ENCODE data around the gene OR10AD1. TPM values are rescaled to one million over a fixed set of nuclear protein-coding genes. Genes with fewer than 3 reads are reported as not detected.

The OR10AD1 gene
- total and polyA plus RNA-seq, 9 of the 15 experiments (the other 6 are each of a cell fraction or from before 2014, with no cell fraction given): not detected

- H4K20me1 ChIP-seq (replicated peaks; ENCODE audit: control insufficient read depth, insufficient read depth, low read length): no peaks in the 10 kb centered on the region
- no peak overlapping the region for H3K4me3 ChIP-seq
- H3K4me1 ChIP-seq (replicated peaks in 1 of 2; ENCODE audit: control insufficient read depth in 2 of 2, insufficient read depth in 2 of 2, low read length in 2 of 2): peaks cover under 1 to 4% of the 10 kb centered on the region in 2 experiments; a peak in 3 of 5 replicates
- DNase-seq (ENCODE audit: extremely low read depth in 1 of 4, low spot score in 3 of 4): no peak
- ATAC-seq: no peak
- no peak for TF ChIP-seq HMG20B (CRISPR knock-in tag; IDR thresholded peaks at IDR 0.05)
- TF ChIP-seq ZBTB8A (IDR thresholded peaks at IDR 0.05; ENCODE audit: partially characterized antibody): no peak
- no peak for TF ChIP-seq CBFA2T3 (IDR thresholded peaks at IDR 0.05)
- no peak for TF ChIP-seq ZNF830 (CRISPR knock-in tag; IDR thresholded peaks at IDR 0.05)
- no peak for TF ChIP-seq SNAPC5 (CRISPR knock-in tag; IDR thresholded peaks at IDR 0.05)
- no peak for TF ChIP-seq ZNF696 (CRISPR knock-in tag; conservative IDR thresholded peaks at IDR 0.05)
- intact Hi-C loops (cut with micrococcal nuclease) (no loop called here), in situ Hi-C loops (cut with MboI) (no loop called here)
- no peaks in the 10 kb centered on the region for H3K9me3 ChIP-seq (replicated peaks; ENCODE audit: control insufficient read depth, insufficient read depth, low read depth, low read length)
- no peaks in the 10 kb centered on the region for H3K36me3 ChIP-seq (ENCODE audit: control insufficient read depth, insufficient read depth, low read length)
- no peak overlapping the region for H3K4me2 ChIP-seq (ENCODE audit: insufficient read depth, low read length)
- POLR2A ChIA-PET: interaction anchor here (1.5 kb wide), 1 partner anchor 12 kb away, joined by 3 read pairs; no protein-coding TSS in a partner anchor
- 0% methylated on average over 1 of the region's 1 CpG for WGBS (ENCODE audit: insufficient coverage, low coverage, missing lambda C conversion rate)
- H3K9ac ChIP-seq (ENCODE audit: insufficient read depth in 1 of 2, low read depth in 2 of 2, low read length in 2 of 2): no peak overlapping the region
- no peak overlapping the region for H2AFZ ChIP-seq (ENCODE audit: low read depth, low read length)
- H3K27ac ChIP-seq (ENCODE audit: extremely low read depth, low read depth, low read length): no peak overlapping the region
- no peak for FAIRE-seq
- CTCF ChIA-PET (ENCODE audit: low intra/inter-chr PET ratio): no interaction called here
- H3K9me1 ChIP-seq (ENCODE audit: control insufficient read depth, insufficient read depth, low read length): no peaks in the 10 kb centered on the region
- no peaks in the 10 kb centered on the region for H3K79me2 ChIP-seq (ENCODE audit: control insufficient read depth, insufficient read depth, low read length)
- BruUV-seq (replicated peaks): no TSS peak
- H3K27me3 ChIP-seq (ENCODE audit: control insufficient read depth in 2 of 2, insufficient read depth in 2 of 2, low read length in 2 of 2): peaks cover 6 to 8% of the 10 kb centered on the region in 2 experiments; a peak in 2 of 5 replicates
Observed at GRCh38 chr12:48192861-48193260, 10.2 kb downstream of the OR10AD1 start.

- intact Hi-C loops (cut with micrococcal nuclease): no loop called here
- in situ Hi-C loops (cut with MboI): no loop called here
- POLR2A ChIA-PET: no interaction called here
- H3K4me2 ChIP-seq (ENCODE audit: insufficient read depth, low read length): no peak overlapping the region
- DNase-seq (ENCODE audit: extremely low read depth in 1 of 4, low spot score in 3 of 4) (no peak), ATAC-seq (no peak), FAIRE-seq (no peak)
- H3K9me1 ChIP-seq (ENCODE audit: control insufficient read depth, insufficient read depth, low read length): no peaks in the 10 kb centered on the region
- no peaks in the 10 kb centered on the region for H3K79me2 ChIP-seq (ENCODE audit: control insufficient read depth, insufficient read depth, low read length)
- no TSS peak for BruUV-seq (replicated peaks)
- H2AFZ ChIP-seq (ENCODE audit: low read depth, low read length): no peak overlapping the region
- H3K4me3 ChIP-seq: no peak overlapping the region
- no peak overlapping the region for H3K9ac ChIP-seq (ENCODE audit: insufficient read depth in 1 of 2, low read depth in 2 of 2, low read length in 2 of 2)
- H3K9me3 ChIP-seq (replicated peaks; ENCODE audit: control insufficient read depth, insufficient read depth, low read depth, low read length): no peaks in the 10 kb centered on the region
- peaks cover 10 to 11% of the 10 kb centered on the region in 2 experiments; a peak in 4 of 5 replicates for H3K27me3 ChIP-seq (ENCODE audit: control insufficient read depth in 2 of 2, insufficient read depth in 2 of 2, low read length in 2 of 2)
- H3K36me3 ChIP-seq (ENCODE audit: control insufficient read depth, insufficient read depth, low read length): no peaks in the 10 kb centered on the region
- H3K4me1 ChIP-seq (replicated peaks in 1 of 2; ENCODE audit: control insufficient read depth in 2 of 2, insufficient read depth in 2 of 2, low read length in 2 of 2): no peaks in the 10 kb centered on the region
- no peak overlapping the region for H3K27ac ChIP-seq (ENCODE audit: extremely low read depth, low read depth, low read length)
- no peaks in the 10 kb centered on the region for H4K20me1 ChIP-seq (replicated peaks; ENCODE audit: control insufficient read depth, insufficient read depth, low read length)
- CTCF ChIA-PET (ENCODE audit: low intra/inter-chr PET ratio): no interaction called here
- no peak for TF ChIP-seq ZBTB40 (IDR thresholded peaks at IDR 0.05)
- no peak for TF ChIP-seq ZBTB40 (CRISPR knock-in tag; IDR thresholded peaks at IDR 0.05)
Observed at GRCh38 chr12:48191096-48191495, 12.0 kb downstream of the OR10AD1 start.

Measured in K562 (cell line).